SK-N-SH (cell line): Measurements from ENCODE around the gene JMJD7.

Source experiments
- EP300 ChIP-seq, 2 experiments: IDR thresholded peaks; 2 replicates each; pipeline versions ENCODE4 v1.4.0 to v1.6.1; 2012; ENCODE audit warnings: borderline replicate concordance in 1 of 2, low read depth in 1 of 2, low read length in 1 of 2
- FOXJ3 ChIP-seq: sonication (generic); formaldehyde crosslinking; IDR thresholded peaks from 2 replicates; pipeline ENCODE4 v1.5.1; 2020; ENCODE audit warnings: mild to moderate bottlenecking, missing genetic modification reagents
- FOXM1 ChIP-seq: IDR thresholded peaks from 2 replicates; pipeline ENCODE4 v1.4.0; 2012; ENCODE audit warnings: low read depth, mild to moderate bottlenecking
- GABPA ChIP-seq: IDR thresholded peaks from 2 replicates; pipeline ENCODE4 v1.4.0; 2012; ENCODE audit warnings: low read depth, mild to moderate bottlenecking
- SIN3A ChIP-seq: IDR thresholded peaks from 2 replicates; pipeline ENCODE4 v1.6.1; 2012; ENCODE audit warnings: low read depth, mild to moderate bottlenecking, low read length, moderate library complexity, borderline replicate concordance
- SMC3 ChIP-seq: IDR thresholded peaks from 2 replicates; pipeline ENCODE4 v1.6.1; 2012; ENCODE audit warnings: low read depth, low read length, improper control_type of control experiment
- TF ChIP-seq, protein P1 (sequence below): fragments of 150-350 bp; IDR thresholded peaks from 2 replicates; pipeline ENCODE4 v1.6.1; 2016; ENCODE audit warnings: mild to moderate bottlenecking, low read depth, low read length
- TF ChIP-seq, protein P2 (sequence below): fragments of 200-600 bp; sonication (generic); IDR thresholded peaks from 2 replicates; pipeline ENCODE4 v1.6.1; 2017; ENCODE audit warnings: antibody characterized with exemption, mild to moderate bottlenecking, moderate library complexity

DNA sequence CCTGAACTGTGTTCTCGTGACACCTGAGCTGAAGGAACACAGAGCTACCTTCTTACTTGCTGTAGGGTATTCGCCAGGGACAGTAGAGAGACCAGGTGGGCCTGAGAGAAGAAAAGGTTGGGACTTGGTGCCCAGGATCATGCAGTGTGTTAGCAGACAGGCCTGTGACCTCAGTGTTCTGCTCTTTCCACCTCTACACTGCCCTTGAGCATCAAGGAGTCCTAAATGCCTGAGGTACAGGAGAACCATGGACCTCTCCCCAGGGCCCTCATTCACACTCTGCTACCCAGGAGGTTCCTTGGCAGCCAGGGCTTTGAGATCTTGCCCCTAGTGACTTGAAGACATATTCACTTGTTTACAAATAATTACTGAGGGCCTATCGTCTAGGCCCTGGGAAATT is 22.2 kb upstream of the JMJD7 start:
- TF ChIP-seq SMC3 (no peak), SIN3A (no peak), GABPA (no peak), FOXJ3 (CRISPR knock-in tag) (no peak), FOXM1 (no peak), EP300 (IDR thresholded peaks at IDR 0.05; ENCODE audit: borderline replicate concordance in 1 of 2, low read depth in 1 of 2, low read length in 1 of 2) (no peak)
- TF ChIP-seq, protein P1, sequence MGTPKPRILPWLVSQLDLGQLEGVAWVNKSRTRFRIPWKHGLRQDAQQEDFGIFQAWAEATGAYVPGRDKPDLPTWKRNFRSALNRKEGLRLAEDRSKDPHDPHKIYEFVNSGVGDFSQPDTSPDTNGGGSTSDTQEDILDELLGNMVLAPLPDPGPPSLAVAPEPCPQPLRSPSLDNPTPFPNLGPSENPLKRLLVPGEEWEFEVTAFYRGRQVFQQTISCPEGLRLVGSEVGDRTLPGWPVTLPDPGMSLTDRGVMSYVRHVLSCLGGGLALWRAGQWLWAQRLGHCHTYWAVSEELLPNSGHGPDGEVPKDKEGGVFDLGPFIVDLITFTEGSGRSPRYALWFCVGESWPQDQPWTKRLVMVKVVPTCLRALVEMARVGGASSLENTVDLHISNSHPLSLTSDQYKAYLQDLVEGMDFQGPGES = no peak
- TF ChIP-seq, protein P2, sequence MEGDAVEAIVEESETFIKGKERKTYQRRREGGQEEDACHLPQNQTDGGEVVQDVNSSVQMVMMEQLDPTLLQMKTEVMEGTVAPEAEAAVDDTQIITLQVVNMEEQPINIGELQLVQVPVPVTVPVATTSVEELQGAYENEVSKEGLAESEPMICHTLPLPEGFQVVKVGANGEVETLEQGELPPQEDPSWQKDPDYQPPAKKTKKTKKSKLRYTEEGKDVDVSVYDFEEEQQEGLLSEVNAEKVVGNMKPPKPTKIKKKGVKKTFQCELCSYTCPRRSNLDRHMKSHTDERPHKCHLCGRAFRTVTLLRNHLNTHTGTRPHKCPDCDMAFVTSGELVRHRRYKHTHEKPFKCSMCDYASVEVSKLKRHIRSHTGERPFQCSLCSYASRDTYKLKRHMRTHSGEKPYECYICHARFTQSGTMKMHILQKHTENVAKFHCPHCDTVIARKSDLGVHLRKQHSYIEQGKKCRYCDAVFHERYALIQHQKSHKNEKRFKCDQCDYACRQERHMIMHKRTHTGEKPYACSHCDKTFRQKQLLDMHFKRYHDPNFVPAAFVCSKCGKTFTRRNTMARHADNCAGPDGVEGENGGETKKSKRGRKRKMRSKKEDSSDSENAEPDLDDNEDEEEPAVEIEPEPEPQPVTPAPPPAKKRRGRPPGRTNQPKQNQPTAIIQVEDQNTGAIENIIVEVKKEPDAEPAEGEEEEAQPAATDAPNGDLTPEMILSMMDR = no peak
